CD4-positive, CD25-positive, alpha-beta regulatory T cell (primary cell): ENCODE results near the gene ELMO1. TPM values are rescaled to one million over a fixed set of nuclear protein-coding genes. Genes with fewer than 3 reads are reported as not detected.

Experiments used
- ATAC-seq, 2 donors: fragments of 150-1000 bp; cut with Tn5 transposase; one replicate each; pipeline ENCODE4 v1.10.0; 2021; ENCODE audit warnings: low read depth in 2 of 2, moderate number of reproducible peaks in 2 of 2, moderate library complexity in 1 of 2
- DNase-seq, 3 donors: peaks; one replicate each; pipeline versions ENCODE4 v3.0.0 to v3.0.0-alpha.2; 2012 to 2022; ENCODE audit warnings: mixed read lengths in 1 of 3
- H3K27ac ChIP-seq: one replicate; pipeline ENCODE4 v1.7.0; 2013; ENCODE audit warnings: mild to moderate bottlenecking, low read length; ENCODE audit not compliant: insufficient read depth, poor library complexity, severe bottlenecking
- H3K27me3 ChIP-seq: one replicate; pipeline ENCODE4 v1.7.0; 2013; ENCODE audit warnings: low read length; ENCODE audit not compliant: control insufficient read depth, insufficient read depth
- H3K36me3 ChIP-seq: one replicate; pipeline ENCODE4 v1.7.0; 2013; ENCODE audit warnings: mild to moderate bottlenecking, low read length, moderate library complexity; ENCODE audit not compliant: control insufficient read depth, insufficient read depth
- H3K4me1 ChIP-seq: 2 replicates; pipeline ENCODE4 v1.7.0; 2013; ENCODE audit warnings: mild to moderate bottlenecking, low read length; ENCODE audit not compliant: insufficient read depth, control insufficient read depth, poor library complexity, severe bottlenecking
- H3K4me3 ChIP-seq: one replicate; pipeline ENCODE4 v1.7.0; 2013; ENCODE audit warnings: low read depth, mild to moderate bottlenecking, low read length, moderate library complexity
- H3K9me3 ChIP-seq, 2 experiments: 1 replicate in 1 of 2; 2 replicates in 1 of 2; pipeline ENCODE4 v1.7.0; 2013; ENCODE audit warnings: low read length in 2 of 2, mild to moderate bottlenecking in 1 of 2, moderate library complexity in 1 of 2; ENCODE audit not compliant: control insufficient read depth in 2 of 2
- H3K27ac Mint-ChIP-seq, 3 donors: one replicate each; pipeline ENCODE4 v1.8.0; 2020 to 2022; ENCODE audit warnings: mild to moderate bottlenecking in 3 of 3, mixed read lengths in 3 of 3, moderate library complexity in 2 of 3
- H3K27me3 Mint-ChIP-seq: one replicate; pipeline ENCODE4 v1.8.0; 2022; ENCODE audit warnings: mild to moderate bottlenecking, mixed read lengths
- H3K36me3 Mint-ChIP-seq: one replicate; pipeline ENCODE4 v1.8.0; 2020; ENCODE audit warnings: mixed read lengths
- H3K4me1 Mint-ChIP-seq, 4 donors: one replicate each; pipeline ENCODE4 v1.8.0; 2020 to 2022; ENCODE audit warnings: mixed read lengths in 4 of 4, mild to moderate bottlenecking in 1 of 4
- H3K4me3 Mint-ChIP-seq, 4 donors: one replicate each; pipeline ENCODE4 v1.8.0; 2020 to 2022; ENCODE audit warnings: mild to moderate bottlenecking in 4 of 4, mixed read lengths in 4 of 4, moderate library complexity in 3 of 4
- H3K9me3 Mint-ChIP-seq, 7 donors: one replicate each; pipeline ENCODE4 v1.8.0; 2020 to 2022; ENCODE audit warnings: mixed read lengths in 7 of 7, mild to moderate bottlenecking in 3 of 7, moderate library complexity in 2 of 7
- polyA plus RNA-seq, 4 donors: library from polyadenylated mRNA; unstranded; fragments of 300-500 nt; fragmentation: Illumina TruSeq; gene quantifications; one replicate each; pipeline ENCODE4 v1.2.3, GENCODE V29; 2021
- total RNA-seq: library from RNA; stranded (reverse); gene quantifications from one replicate; pipeline ENCODE4 v1.2.3, GENCODE V29; 2022

ELMO1 gene
- total and polyA plus RNA-seq, 5 donors from 2014 or later: 39.5 to 162 (median 53.5) TPM

DNA sequence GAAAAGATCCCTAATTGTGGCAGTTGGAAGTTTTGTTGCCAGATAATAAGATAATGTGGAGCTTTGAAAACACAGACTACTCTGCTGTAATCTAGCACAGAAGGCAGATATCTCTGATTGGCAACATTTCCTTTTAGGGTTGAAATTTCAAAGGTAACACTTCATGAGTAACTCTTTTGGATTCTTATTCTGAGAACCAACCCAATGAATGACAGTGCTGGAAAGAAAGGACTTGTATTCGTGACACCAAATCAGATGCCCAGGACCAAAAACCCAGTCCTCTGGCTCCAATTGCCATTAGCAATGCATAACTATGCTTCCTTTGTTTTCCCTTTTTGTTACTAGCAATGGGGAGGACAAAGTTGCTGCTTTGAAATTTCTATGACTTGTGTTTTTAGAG, 41.0 kb upstream of the ELMO1 start:
- Histone ChIP-seq H3K36me3 (no peaks in the 10 kb centered on the region), H3K4me1 (no peaks in the 10 kb centered on the region), H3K27ac (no peak overlapping the region), H3K4me3 (no peak overlapping the region), H3K9me3 (peaks cover 3 to 9% of the 10 kb centered on the region in 2 experiments), H3K27me3 (peaks cover 4% of the 10 kb centered on the region)
- Mint-ChIP-seq H3K27me3 (peaks cover 12% of the 10 kb centered on the region), H3K36me3 (no peaks in the 10 kb centered on the region), H3K27ac (no peak overlapping the region), H3K4me3 (no peak overlapping the region), H3K4me1 (no peaks in the 10 kb centered on the region), H3K9me3 (peaks cover 0 to 7% (median 4%) of the 10 kb centered on the region in 7 donors)
- DNase-seq (no peak), ATAC-seq (no peak)

- Histone ChIP-seq H3K36me3 (no peaks in the 10 kb centered on the region), H3K27me3 (peaks cover 4% of the 10 kb centered on the region), H3K4me1 (no peaks in the 10 kb centered on the region), H3K9me3 (peaks cover 3 to 9% of the 10 kb centered on the region in 2 experiments), H3K4me3 (no peak overlapping the region), H3K27ac (no peak overlapping the region)
- H3K4me1 Mint-ChIP-seq: no peaks in the 10 kb centered on the region
- no peak overlapping the region for H3K4me3 Mint-ChIP-seq
- ATAC-seq (no peak), DNase-seq (peak in 1 of 3 donors; percentile 7)
- no peak overlapping the region for H3K27ac Mint-ChIP-seq
- peaks cover 0 to 7% (median 4%) of the 10 kb centered on the region in 7 donors for H3K9me3 Mint-ChIP-seq
- H3K27me3 Mint-ChIP-seq: peaks cover 14% of the 10 kb centered on the region
- H3K36me3 Mint-ChIP-seq: no peaks in the 10 kb centered on the region
Observed at GRCh38 chr7:37488163-37488764, 39.6 kb upstream of the ELMO1 start.

DNA sequence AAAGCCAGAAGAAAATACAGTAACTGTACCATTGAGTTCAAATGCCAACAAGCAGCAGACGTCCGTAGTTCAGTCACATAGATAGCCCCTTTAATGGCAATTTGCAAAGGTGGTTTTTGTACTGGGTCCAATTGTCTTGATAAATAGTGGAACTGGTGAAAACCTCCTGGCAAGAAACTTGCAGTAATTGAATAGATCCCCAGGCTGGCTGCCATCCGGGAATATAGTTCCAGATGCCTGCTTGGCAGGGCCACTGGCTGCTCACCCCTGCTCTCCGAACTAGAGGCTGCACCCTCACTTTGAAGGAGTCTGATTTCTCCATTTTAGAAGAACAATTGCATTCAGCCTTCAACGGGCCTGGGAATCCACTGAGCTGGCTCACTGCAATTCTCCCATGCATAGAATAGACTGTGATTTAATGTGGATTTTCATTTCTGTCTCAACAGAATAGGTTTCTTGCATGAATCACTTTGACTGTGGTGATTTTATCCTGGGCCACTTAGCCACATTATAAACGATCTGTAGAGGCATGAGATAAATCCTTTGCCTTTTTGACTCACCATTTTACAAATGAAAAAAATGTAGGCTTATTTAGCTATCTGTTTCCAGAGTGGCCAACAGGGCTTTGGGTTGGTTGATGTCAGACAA, 35.9 kb upstream of the ELMO1 start:
- peaks cover 11% of the 10 kb centered on the region for H3K27me3 ChIP-seq
- no peaks in the 10 kb centered on the region for H3K36me3 ChIP-seq
- no peak overlapping the region for H3K27ac ChIP-seq
- H3K4me3 ChIP-seq: no peak overlapping the region
- peaks cover 3 to 9% of the 10 kb centered on the region in 2 experiments for H3K9me3 ChIP-seq
- H3K4me1 ChIP-seq: no peaks in the 10 kb centered on the region
- ATAC-seq (no peak), DNase-seq (no peak)
- Mint-ChIP-seq H3K4me3 (no peak overlapping the region), H3K4me1 (peaks cover 0 to 2% (median 0%) of the 10 kb centered on the region in 4 donors), H3K27ac (no peak overlapping the region), H3K9me3 (peaks cover 0 to 7% (median 4%) of the 10 kb centered on the region in 7 donors), H3K27me3 (peaks cover 34% of the 10 kb centered on the region), H3K36me3 (no peaks in the 10 kb centered on the region)

GRCh38 chr7:37483627-37484026, 35.0 kb upstream of the ELMO1 start:
- ATAC-seq: no peak
- peaks cover 0 to 9% (median 4%) of the 10 kb centered on the region in 7 donors for H3K9me3 Mint-ChIP-seq
- H3K4me3 Mint-ChIP-seq: no peak overlapping the region
- H3K4me1 Mint-ChIP-seq: peaks cover 0 to 2% (median 0%) of the 10 kb centered on the region in 4 donors
- H3K27me3 Mint-ChIP-seq: peaks cover 40% of the 10 kb centered on the region
- Histone ChIP-seq H3K27me3 (peaks cover 10% of the 10 kb centered on the region), H3K36me3 (no peaks in the 10 kb centered on the region), H3K27ac (no peak overlapping the region), H3K4me1 (no peaks in the 10 kb centered on the region), H3K4me3 (no peak overlapping the region), H3K9me3 (peaks cover 3 to 9% of the 10 kb centered on the region in 2 experiments)
- H3K27ac Mint-ChIP-seq: no peak overlapping the region
- no peaks in the 10 kb centered on the region for H3K36me3 Mint-ChIP-seq
- DNase-seq: no peak

DNA sequence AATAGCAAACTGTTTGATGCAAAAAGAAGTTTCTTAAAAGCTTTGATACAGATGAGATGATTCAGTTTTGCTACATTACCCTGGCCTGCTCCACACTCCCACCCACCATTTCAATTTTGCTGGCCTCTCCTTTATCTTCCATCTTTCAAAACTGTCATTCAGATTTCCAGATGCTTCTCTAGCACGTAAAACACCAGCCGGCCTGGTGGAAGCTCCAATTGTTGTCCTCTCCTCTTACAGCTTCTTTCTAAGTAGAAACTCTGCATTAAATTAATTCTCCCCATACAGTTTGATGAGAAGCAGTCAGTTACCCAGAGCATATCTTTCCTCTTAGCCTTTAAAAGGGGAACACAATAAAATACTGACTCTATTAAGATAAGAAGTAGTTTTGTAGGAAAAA, 34.3 kb upstream of the ELMO1 start:
- H3K9me3 Mint-ChIP-seq: peaks cover 0 to 6% (median 3%) of the 10 kb centered on the region in 7 donors
- Histone ChIP-seq H3K36me3 (no peaks in the 10 kb centered on the region), H3K9me3 (peaks cover 2 to 4% of the 10 kb centered on the region in 2 experiments), H3K4me3 (no peak overlapping the region), H3K27ac (no peak overlapping the region), H3K4me1 (no peaks in the 10 kb centered on the region), H3K27me3 (peaks cover 12% of the 10 kb centered on the region)
- H3K4me1 Mint-ChIP-seq: peaks cover 0 to 2% (median 0%) of the 10 kb centered on the region in 4 donors
- no peak overlapping the region for H3K4me3 Mint-ChIP-seq
- DNase-seq (no peak), ATAC-seq (no peak)
- H3K36me3 Mint-ChIP-seq: no peaks in the 10 kb centered on the region
- no peak overlapping the region for H3K27ac Mint-ChIP-seq
- peaks cover 40% of the 10 kb centered on the region for H3K27me3 Mint-ChIP-seq

- no peaks in the 10 kb centered on the region for H3K36me3 Mint-ChIP-seq
- no peak overlapping the region for H3K4me3 ChIP-seq
- DNase-seq (no peak), ATAC-seq (no peak)
- H3K4me1 ChIP-seq: no peaks in the 10 kb centered on the region
- peaks cover 0 to 6% (median 3%) of the 10 kb centered on the region in 7 donors for H3K9me3 Mint-ChIP-seq
- no peak overlapping the region for H3K27ac Mint-ChIP-seq
- H3K4me1 Mint-ChIP-seq: peaks cover 0 to 2% (median 0%) of the 10 kb centered on the region in 4 donors
- peaks cover 44% of the 10 kb centered on the region for H3K27me3 Mint-ChIP-seq
- no peak overlapping the region for H3K27ac ChIP-seq
- peaks cover 0 to 3% of the 10 kb centered on the region in 2 experiments for H3K9me3 ChIP-seq
- peaks cover 12% of the 10 kb centered on the region for H3K27me3 ChIP-seq
- no peak overlapping the region for H3K4me3 Mint-ChIP-seq
- no peaks in the 10 kb centered on the region for H3K36me3 ChIP-seq
Observed at GRCh38 chr7:37482505-37482904, 33.8 kb upstream of the ELMO1 start.

DNA sequence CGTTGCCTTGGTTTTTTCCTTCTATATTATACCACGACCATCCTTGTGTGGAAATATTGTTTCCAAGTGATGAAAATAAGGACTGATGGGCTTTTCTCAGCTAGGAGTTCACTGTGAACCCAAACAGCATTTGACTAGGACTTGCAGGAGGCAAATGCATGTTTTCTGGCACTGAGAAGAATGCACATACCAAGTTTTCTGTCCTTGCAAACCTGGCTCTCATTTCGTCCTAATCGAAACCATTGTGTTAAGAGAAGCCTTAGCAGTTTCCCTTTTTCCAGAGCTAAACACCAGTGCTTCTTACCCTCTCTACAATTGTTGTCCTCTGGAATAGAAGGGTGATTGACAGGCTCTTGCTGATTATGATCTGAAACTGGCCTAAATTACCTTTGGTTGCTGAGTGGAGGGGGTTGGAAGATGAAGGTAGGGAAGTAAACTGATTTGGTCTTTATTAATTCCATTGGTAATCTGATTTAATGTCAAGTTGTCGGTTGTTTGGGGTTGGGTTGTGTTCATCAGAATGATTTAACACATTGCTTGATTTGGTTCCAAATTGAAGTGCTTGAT, 33.1 kb upstream of the ELMO1 start:
- ATAC-seq: no peak
- no peak overlapping the region for H3K27ac Mint-ChIP-seq
- no peak for DNase-seq

More for the DNA sequence above, 33.1 kb upstream of the ELMO1 start:
- no peak overlapping the region for H3K4me3 Mint-ChIP-seq
- peaks cover 14% of the 10 kb centered on the region for H3K27me3 ChIP-seq
- no peaks in the 10 kb centered on the region for H3K36me3 ChIP-seq
- H3K27ac ChIP-seq: no peak overlapping the region
- no peak overlapping the region for H3K4me3 ChIP-seq
- no peaks in the 10 kb centered on the region for H3K36me3 Mint-ChIP-seq
- H3K4me1 Mint-ChIP-seq: peaks cover 0 to 2% (median 0%) of the 10 kb centered on the region in 4 donors
- H3K9me3 Mint-ChIP-seq: peaks cover 0 to 5% (median 3%) of the 10 kb centered on the region in 7 donors
- H3K27me3 Mint-ChIP-seq: peaks cover 51% of the 10 kb centered on the region
- no peaks in the 10 kb centered on the region for H3K9me3 ChIP-seq
- H3K4me1 ChIP-seq: no peaks in the 10 kb centered on the region
